GM19452 (cell line): ENCODE data around the gene INTS2.
"Not testable (repeated sequence)": the region's sequence is repeated elsewhere in the genome, so short reads cannot be mapped to it uniquely, and the experiment has no call there.

ENCODE experiments used
- ATAC-seq: cut with Tn5 transposase; IDR thresholded peaks from one replicate; pipeline ENCODE4 v1.9.1; 2021; ENCODE audit not compliant: unreplicated experiment

Gene INTS2

DNA sequence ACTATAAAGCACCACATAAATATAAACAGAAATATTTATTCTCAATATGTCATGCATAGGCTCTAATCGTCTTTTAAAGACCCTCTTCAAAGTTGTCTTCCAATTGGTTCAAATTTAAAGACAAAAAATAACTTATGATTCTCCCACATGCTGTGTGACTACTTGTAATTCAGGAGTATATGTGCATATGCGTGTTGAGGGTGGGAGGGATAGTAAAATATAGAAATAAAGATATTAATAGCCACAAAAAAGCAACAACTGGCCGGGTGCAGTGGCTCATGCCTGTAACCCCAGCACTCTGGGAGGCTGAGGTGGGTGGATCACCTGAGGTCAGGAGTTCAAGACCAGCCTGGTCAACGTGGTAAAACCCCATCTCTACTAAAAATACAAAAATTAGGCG is 33.5 kb downstream of the INTS2 start:
- ATAC-seq: not testable (repeated sequence)

DNA sequence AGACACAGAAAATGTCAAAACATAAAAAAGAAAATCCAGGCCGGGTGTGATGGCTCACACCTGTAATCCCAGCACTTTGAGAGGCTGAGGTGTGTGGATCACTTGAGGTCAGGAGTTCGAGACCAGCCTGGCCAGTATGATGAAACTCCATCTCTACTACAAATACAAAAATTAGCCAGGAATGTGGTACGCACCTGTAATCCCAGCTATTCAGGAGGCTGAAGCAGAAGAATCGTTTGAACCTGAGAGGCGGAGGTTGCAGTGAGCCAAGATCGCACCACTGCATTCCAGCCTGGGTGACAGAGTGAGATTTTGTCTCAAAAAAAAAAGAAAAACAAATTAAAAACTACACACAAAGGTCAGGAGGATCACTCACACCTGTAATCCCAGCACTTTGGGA is 40.0 kb downstream of the INTS2 start:
- ATAC-seq: not testable (repeated sequence)

- ATAC-seq: not testable (repeated sequence)
Observed at GRCh38 chr17:61885865-61886264, 41.9 kb downstream of the INTS2 start.

- no peak for ATAC-seq
Observed at GRCh38 chr17:61884864-61885263, 42.9 kb downstream of the INTS2 start.

DNA sequence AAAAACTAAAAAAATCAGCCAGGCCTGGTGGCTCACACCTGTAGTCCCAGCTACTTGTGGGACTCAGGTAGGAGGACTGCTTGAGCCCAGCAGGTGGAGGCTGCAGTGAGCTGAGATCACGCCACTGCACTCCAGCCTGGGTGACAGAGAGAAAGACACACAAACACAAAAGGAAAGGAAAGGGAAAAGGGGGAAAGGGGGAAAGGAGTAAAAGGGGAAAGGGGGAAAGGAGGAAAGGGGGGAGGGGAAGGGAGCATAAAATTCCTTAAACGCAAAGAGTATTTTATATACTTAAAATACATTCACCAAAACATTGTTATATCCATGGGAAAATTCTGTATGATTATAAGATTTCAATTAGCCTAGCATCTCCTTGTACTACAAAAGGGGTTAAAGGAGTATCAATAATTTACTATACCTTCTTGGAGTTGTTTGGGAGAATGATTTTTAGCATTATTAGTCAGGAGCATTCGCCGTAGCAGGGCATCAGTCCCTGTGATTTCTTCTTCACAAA is 47.1 kb downstream of the INTS2 start:
- no peak for ATAC-seq

DNA sequence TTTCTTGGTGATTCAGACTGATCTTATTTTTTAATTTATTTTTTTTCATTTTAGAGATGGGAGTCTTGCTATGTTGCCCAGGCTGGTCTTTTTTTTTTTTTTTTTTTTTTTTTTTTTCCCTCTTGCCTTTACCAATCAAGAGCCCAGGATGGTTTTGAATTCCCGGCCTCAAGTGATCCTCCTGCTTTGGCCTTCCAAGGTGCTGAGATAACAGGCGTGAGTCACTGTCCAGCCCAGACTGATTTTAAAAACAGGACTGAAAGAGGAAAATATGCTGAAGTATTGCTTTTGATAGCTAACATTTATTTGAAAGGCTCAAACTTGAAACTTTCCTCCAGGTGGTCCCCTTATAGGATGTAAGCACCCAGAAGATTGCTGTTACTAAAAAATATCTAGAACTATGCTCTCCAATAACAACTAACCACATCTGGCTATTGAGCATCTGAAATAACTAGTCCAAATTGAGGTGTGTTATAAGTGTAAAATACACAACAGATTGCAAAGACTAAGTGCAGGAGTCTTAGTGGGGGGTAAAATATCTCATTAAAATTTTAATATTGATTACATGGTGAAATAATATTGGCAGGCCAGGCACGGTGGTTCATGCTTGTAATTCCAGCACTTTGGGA is 48.7 kb downstream of the INTS2 start:
- ATAC-seq: no peak

- no peak for ATAC-seq
Observed at GRCh38 chr17:61878520-61878919, 49.3 kb downstream of the INTS2 start.

DNA sequence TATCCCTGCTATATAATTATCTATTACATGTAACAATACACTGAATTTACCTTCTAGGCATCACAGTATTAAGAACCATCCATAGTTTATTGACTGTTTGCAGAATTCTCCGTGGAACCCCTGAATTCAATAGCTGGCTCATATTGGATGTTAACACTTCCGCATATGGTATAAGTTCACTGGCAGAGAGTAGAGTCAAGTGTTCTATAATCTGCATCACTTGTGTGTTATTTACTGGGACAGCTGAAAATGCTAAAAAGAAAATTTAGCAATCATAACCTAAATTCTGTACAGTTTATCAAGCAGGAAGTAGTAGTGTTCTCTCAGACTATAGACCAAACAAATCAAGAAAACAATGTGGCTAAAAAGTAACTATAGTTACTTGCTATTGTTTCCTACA is 49.9 kb downstream of the INTS2 start:
- ATAC-seq: no peak

DNA sequence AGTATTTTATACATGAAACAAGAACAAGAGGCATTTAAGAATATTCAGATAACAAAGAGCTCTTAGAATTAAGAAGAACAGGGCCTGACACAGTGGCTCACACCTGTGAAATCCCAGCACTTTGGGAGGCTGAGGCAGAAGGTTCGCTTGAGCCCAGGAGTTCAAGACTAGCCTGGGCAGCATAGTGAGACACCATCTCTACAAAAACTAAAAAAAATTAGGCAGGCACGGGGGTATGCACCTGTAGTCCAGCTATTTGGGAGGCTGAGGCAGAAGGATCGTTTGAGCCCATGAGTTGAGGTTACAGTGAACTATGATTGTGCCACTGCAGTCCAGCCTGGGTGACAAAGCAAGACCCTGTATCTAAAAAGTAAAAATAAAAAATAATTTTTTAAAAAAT is 52.0 kb downstream of the INTS2 start:
- no peak for ATAC-seq

GRCh38 chr17:61875285-61875684 is 52.5 kb downstream of the INTS2 start:
- no peak for ATAC-seq

- no peak for ATAC-seq
Observed at GRCh38 chr17:61874075-61874474, 53.7 kb downstream of the INTS2 start.

DNA sequence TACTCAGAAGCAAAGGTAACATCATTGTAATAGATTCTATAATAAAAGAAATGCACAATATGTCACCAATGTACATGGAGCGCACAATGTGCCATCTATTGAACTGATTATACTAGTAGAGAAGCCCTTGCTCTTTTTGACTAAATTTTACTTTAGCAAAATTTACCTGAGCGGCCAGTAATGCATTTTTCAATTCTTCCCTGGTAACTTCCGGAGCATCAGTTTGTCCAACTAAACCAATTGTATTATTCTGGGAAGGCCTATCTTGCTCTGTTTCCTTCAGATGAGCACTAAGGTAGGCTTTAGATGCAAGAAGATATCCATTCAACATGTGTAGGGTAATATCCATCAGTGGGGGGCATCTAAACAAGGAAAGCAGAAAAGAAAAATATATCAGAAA is 55.7 kb downstream of the INTS2 start:
- no peak for ATAC-seq

DNA sequence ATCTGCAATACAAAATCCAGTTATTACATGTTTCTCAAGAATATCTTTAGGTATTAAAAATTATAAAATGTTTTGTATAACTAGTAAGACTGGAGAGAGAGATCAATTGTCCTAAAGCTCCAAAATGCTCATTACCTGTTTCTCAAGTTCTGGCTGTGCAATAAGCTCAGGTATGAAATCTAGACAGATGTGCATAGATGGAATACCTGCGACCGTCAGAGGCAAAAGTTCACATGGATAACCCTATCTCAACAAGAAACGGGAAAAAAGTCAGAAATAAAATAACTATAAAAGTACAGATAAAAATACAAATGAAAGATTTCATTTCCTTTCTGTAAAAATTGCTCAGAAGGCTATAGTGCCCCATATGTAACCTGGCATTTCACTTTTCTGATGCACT is 58.6 kb downstream of the INTS2 start:
- ATAC-seq: no peak

DNA sequence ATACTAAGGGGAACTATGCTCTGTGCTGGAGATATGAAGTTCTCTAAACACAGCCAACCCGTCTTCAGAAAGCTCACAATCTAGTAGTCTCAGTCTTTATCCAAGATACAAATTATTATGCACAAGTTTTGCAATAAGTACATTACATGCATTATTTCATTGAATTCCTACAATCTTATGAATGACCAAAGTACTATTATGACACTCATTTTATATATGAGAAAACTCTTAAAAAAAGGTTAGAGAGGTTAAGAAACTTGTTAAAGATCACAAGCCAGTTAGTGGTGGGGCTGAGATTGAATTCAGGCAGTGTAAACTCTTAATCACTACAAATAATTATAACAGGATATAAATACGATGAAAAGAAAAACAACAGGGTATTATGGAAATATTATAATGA is 59.7 kb downstream of the INTS2 start:
- ATAC-seq: no peak

GRCh38 chr17:61867033-61867432 is 60.7 kb downstream of the INTS2 start:
- ATAC-seq: no peak

- ATAC-seq: peak; percentile 26
Observed at GRCh38 chr17:61863801-61864126, 64.0 kb downstream of the INTS2 start.

- peak; percentile 91 for ATAC-seq
Observed at GRCh38 chr17:61862975-61863800, 64.6 kb downstream of the INTS2 start, which contains the start of gene BRIP1. Gene BRIP1 (minus strand): TSS chr17:61863528. CDS start chr17:61861539, 1,989 bp downstream.

DNA sequence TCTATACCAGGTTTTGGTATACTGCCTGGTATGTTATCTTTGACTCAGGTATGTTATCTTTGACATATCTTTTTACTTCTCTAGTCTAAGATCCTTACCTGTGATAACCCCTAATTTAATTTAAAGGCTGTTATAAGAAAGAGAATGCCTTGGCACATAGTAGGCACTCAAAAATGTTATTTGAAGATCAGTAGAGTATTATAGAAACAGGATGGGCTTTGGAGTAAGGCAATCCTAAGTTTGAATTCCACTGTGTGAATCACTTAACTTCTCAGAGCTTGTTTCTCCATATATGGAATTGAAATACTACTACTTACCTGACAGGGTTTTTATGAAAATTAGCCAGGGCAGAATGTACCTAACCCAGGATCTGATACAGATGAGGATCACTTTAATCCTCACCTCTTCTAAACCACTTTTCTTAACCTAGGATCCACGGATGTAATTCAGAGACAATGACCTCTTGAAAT is 65.6 kb downstream of the INTS2 start:
- ATAC-seq: no peak

DNA sequence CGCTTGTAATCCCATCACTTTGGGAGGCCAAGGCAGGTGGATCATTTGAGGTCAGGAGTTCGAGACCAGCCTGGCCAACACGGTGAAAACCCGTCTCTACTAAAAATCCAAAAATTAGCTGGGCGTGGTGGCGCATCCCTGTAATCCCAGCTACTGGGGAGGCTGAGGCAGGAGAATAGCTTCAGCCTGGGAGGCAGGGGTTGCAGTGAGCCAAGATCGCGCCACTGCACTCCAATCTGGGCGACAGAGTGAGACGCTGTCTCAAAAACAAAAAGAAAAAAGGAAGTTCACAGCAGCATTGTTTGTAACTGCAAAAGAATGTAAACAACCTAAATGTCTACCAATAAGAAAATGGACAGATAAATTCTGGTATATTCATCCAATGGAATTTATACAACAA is 67.4 kb downstream of the INTS2 start:
- not testable (repeated sequence) for ATAC-seq

- ATAC-seq: no peak
Observed at GRCh38 chr17:61856035-61856434, 71.7 kb downstream of the INTS2 start.

GRCh38 chr17:61852857-61853256 is 74.9 kb downstream of the INTS2 start:
- ATAC-seq: no peak

GRCh38 chr17:61849674-61850073 is 78.1 kb downstream of the INTS2 start:
- ATAC-seq: no peak
